CD14-positive monocyte (primary cell): ENCODE measurements around the gene SERPINA3. TPM values are rescaled to one million over a fixed set of nuclear protein-coding genes. Genes with fewer than 3 reads are reported as not detected.

Source experiments
- DNase-seq, 3 donors: peaks; one replicate each; pipeline ENCODE4 v3.0.0-alpha.2; 2011 to 2022
- H2AFZ ChIP-seq: 2 replicates; pipeline ENCODE4 v1.6.0; 2012; ENCODE audit warnings: mild to moderate bottlenecking, low read depth, low read length, inconsistent platforms; ENCODE audit not compliant: insufficient read depth, poor library complexity, severe bottlenecking
- H3K27ac ChIP-seq, 2 donors: 1 replicate in 1 of 2; 2 replicates in 1 of 2; pipeline ENCODE4 v1.5.1; 2012 to 2013; ENCODE audit warnings: low read length in 2 of 2, control low read depth in 1 of 2, inconsistent platforms in 1 of 2, low read depth in 1 of 2, mild to moderate bottlenecking in 1 of 2
- H3K27me3 ChIP-seq, 2 donors: one replicate each; pipeline versions ENCODE4 v1.6.0 to v1.6.1; 2011 to 2013; ENCODE audit warnings: low read length in 2 of 2; ENCODE audit not compliant: control insufficient read depth in 2 of 2, insufficient read depth in 2 of 2
- H3K36me3 ChIP-seq, 2 donors: replicated peaks in 1 of 2; 1 replicate in 1 of 2; 2 replicates in 1 of 2; pipeline versions ENCODE4 v1.5.1 to v1.6.1; 2012 to 2013; ENCODE audit warnings: low read length in 2 of 2, control low read depth in 1 of 2, inconsistent platforms in 1 of 2, mild to moderate bottlenecking in 1 of 2; ENCODE audit not compliant: insufficient read depth in 2 of 2, control insufficient read depth in 1 of 2
- H3K4me1 ChIP-seq, 2 donors: 1 replicate in 1 of 2; 2 replicates in 1 of 2; pipeline versions ENCODE4 v1.5.1 to v1.6.1; 2012 to 2013; ENCODE audit warnings: low read length in 2 of 2, control low read depth in 1 of 2, inconsistent platforms in 1 of 2, mild to moderate bottlenecking in 1 of 2, moderate library complexity in 1 of 2; ENCODE audit not compliant: insufficient read depth in 2 of 2, control insufficient read depth in 1 of 2
- H3K4me2 ChIP-seq: replicated peaks from 2 replicates; pipeline ENCODE3; 2012; ENCODE audit warnings: low read length, moderate library complexity, mild to moderate bottlenecking; ENCODE audit not compliant: poor library complexity, severe bottlenecking; ENCODE audit errors: extremely low read depth
- H3K4me3 ChIP-seq, 3 experiments: fragments of 200-600 bp in 1 of 3; sonication (generic) in 1 of 3; replicated peaks in 1 of 3; 1 replicate in 2 of 3; 2 replicates in 1 of 3; pipeline ENCODE4 v1.5.1; 2011 to 2013; ENCODE audit warnings: low read length in 3 of 3, mild to moderate bottlenecking in 3 of 3, control low read depth in 2 of 3, low read depth in 2 of 3, inconsistent platforms in 1 of 3, moderate library complexity in 1 of 3
- H3K79me2 ChIP-seq: 2 replicates; pipeline ENCODE4 v1.6.0; 2012; ENCODE audit warnings: mild to moderate bottlenecking, control low read depth, inconsistent platforms, low read length, moderate library complexity; ENCODE audit not compliant: insufficient read depth
- H3K9ac ChIP-seq: 2 replicates; pipeline ENCODE4 v1.6.0; 2017; ENCODE audit warnings: low read length, mild to moderate bottlenecking; ENCODE audit not compliant: insufficient read depth, poor library complexity, severe bottlenecking
- H3K9me3 ChIP-seq, 2 donors: replicated peaks in 1 of 2; 1 replicate in 1 of 2; 2 replicates in 1 of 2; pipeline versions ENCODE4 v1.5.1 to v1.6.1; 2012 to 2013; ENCODE audit warnings: low read length in 2 of 2, control low read depth in 1 of 2; ENCODE audit not compliant: control insufficient read depth in 1 of 2, insufficient read depth in 1 of 2
- H4K20me1 ChIP-seq: 2 replicates; pipeline ENCODE4 v1.6.0; 2012; ENCODE audit warnings: mild to moderate bottlenecking, low read length, control low read depth, moderate library complexity; ENCODE audit not compliant: insufficient read depth
- H3K27ac Mint-ChIP-seq, 7 donors: one replicate each; pipeline ENCODE4 v1.8.0; 2020; ENCODE audit warnings: mild to moderate bottlenecking in 7 of 7, mixed read lengths in 7 of 7, moderate library complexity in 6 of 7, inconsistent platforms in 2 of 7
- H3K27me3 Mint-ChIP-seq, 3 donors: one replicate each; pipeline ENCODE4 v1.8.0; 2021 to 2022; ENCODE audit warnings: low read depth in 3 of 3, mild to moderate bottlenecking in 3 of 3, mixed read lengths in 3 of 3, moderate library complexity in 3 of 3, inconsistent platforms in 1 of 3
- H3K36me3 Mint-ChIP-seq, 2 donors: one replicate each; pipeline ENCODE4 v1.8.0; 2020; ENCODE audit warnings: mixed read lengths in 2 of 2, inconsistent platforms in 1 of 2, mild to moderate bottlenecking in 1 of 2
- H3K4me1 Mint-ChIP-seq: one replicate; pipeline ENCODE4 v1.8.0; 2020; ENCODE audit warnings: mild to moderate bottlenecking, mixed read lengths
- H3K4me3 Mint-ChIP-seq, 2 donors: one replicate each; pipeline ENCODE4 v1.8.0; 2020; ENCODE audit warnings: mild to moderate bottlenecking in 2 of 2, mixed read lengths in 2 of 2, moderate library complexity in 1 of 2
- H3K9me3 Mint-ChIP-seq, 7 donors: one replicate each; pipeline ENCODE4 v1.8.0; 2020 to 2022; ENCODE audit warnings: mixed read lengths in 7 of 7, mild to moderate bottlenecking in 6 of 7, moderate library complexity in 6 of 7, inconsistent platforms in 2 of 7
- WGBS: methylation state at CpG from one replicate; pipeline ENCODE4 v1.1.5; 2013; ENCODE audit warnings: missing lambda C conversion rate; ENCODE audit not compliant: insufficient coverage; 5-methylcytosine and 5-hydroxymethylcytosine counted together
- intact Hi-C, 2 donors: fragments of 100-400 bp; cut with micrococcal nuclease; formaldehyde crosslinking; loops; one replicate each; pipeline versions ENCODE4 v1.15.0 to v1.15.1; 2023
- polyA plus RNA-seq, 3 donors: library from polyadenylated mRNA; depleted of rRNA in 1 of 3; unstranded in 2 of 3; stranded (reverse) in 1 of 3; fragments of 300-500 nt in 2 of 3; fragments of >200 nt in 1 of 3; fragmentation: Illumina TruSeq in 2 of 3; gene quantifications; 1 replicate in 2 of 3; 2 replicates in 1 of 3; pipeline ENCODE4 v1.2.3, GENCODE V29; 2012 to 2021
- TF ChIP-seq, protein P1 (sequence below): fragments of 200-600 bp; IDR thresholded peaks from one replicate; pipeline ENCODE4 v1.8.0; 2022; ENCODE audit warnings: antibody characterized with exemption, mild to moderate bottlenecking

The SERPINA3 gene
- polyA plus RNA-seq, 3 donors = not detected

DNA sequence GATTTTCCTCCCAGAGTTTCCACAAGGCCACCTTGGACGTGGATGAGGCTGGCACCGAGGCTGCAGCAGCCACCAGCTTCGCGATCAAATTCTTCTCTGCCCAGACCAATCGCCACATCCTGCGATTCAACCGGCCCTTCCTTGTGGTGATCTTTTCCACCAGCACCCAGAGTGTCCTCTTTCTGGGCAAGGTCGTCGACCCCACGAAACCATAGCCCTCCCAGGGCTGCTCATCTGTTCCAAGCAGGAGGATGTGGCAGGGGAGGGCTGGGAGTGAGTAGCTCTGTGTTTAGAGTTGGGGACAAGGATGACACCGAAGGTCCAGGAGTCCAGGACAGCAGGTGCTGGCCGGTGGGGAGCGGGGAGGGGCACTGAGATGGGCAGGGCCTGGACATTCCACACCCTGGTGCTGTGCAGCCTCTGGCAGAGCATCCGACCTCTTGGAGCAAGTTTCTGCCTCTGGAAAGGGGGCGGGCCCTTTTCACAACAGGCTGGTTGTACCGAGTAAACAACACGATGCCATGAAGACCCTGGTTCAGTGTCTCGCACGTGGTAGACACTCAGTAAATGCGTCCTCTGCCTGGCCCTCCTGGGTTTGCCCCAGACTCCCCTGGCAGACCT, 42.7 kb upstream of the SERPINA3 start:
- TF ChIP-seq, protein P1, sequence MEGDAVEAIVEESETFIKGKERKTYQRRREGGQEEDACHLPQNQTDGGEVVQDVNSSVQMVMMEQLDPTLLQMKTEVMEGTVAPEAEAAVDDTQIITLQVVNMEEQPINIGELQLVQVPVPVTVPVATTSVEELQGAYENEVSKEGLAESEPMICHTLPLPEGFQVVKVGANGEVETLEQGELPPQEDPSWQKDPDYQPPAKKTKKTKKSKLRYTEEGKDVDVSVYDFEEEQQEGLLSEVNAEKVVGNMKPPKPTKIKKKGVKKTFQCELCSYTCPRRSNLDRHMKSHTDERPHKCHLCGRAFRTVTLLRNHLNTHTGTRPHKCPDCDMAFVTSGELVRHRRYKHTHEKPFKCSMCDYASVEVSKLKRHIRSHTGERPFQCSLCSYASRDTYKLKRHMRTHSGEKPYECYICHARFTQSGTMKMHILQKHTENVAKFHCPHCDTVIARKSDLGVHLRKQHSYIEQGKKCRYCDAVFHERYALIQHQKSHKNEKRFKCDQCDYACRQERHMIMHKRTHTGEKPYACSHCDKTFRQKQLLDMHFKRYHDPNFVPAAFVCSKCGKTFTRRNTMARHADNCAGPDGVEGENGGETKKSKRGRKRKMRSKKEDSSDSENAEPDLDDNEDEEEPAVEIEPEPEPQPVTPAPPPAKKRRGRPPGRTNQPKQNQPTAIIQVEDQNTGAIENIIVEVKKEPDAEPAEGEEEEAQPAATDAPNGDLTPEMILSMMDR = no peak
- Histone ChIP-seq H3K4me2 (no peak overlapping the region), H3K36me3 (no peaks in the 10 kb centered on the region), H3K79me2 (no peaks in the 10 kb centered on the region), H3K27me3 (no peaks in the 10 kb centered on the region), H3K9ac (no peak overlapping the region), H4K20me1 (no peaks in the 10 kb centered on the region), H3K4me3 (no peak overlapping the region), H2AFZ (no peak overlapping the region), H3K9me3 (no peaks in the 10 kb centered on the region), H3K4me1 (no peaks in the 10 kb centered on the region), H3K27ac (no peak overlapping the region)
- H3K27me3 Mint-ChIP-seq = peaks cover 0 to 7% (median 6%) of the 10 kb centered on the region in 3 donors
- H3K4me1 Mint-ChIP-seq = no peaks in the 10 kb centered on the region
- intact Hi-C loops = no loop called here
- WGBS = 95% methylated on average over 20 of the region's 20 CpGs
- no peak for DNase-seq
- H3K4me3 Mint-ChIP-seq = no peak overlapping the region
- H3K36me3 Mint-ChIP-seq = no peaks in the 10 kb centered on the region
- peaks cover 0 to 11% (median 2%) of the 10 kb centered on the region in 7 donors for H3K9me3 Mint-ChIP-seq
- H3K27ac Mint-ChIP-seq = no peak overlapping the region

DNA sequence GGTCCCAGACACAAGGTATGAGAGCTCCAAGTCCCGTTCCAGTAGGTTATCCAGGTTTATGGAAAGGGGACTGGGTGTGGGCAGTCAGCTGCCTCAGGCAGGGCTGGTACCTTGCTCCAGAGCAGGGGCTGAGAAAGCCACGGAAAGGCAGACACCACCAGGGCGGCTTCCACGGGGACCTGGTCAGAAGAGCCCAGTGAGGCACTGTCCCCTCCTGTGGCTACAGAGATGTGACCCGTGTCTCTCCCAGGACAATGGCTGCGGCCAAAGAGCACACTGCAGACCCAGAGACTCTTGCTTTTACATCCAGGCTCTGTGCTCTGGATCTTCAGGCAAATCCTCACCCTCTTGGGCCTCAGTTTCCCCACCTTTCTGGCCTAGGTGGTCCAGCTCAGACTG, 42.2 kb upstream of the SERPINA3 start:
- H3K4me1 ChIP-seq = no peaks in the 10 kb centered on the region
- 97% methylated on average over 5 of the region's 6 CpGs for WGBS
- H3K27me3 Mint-ChIP-seq = peaks cover 0 to 7% (median 6%) of the 10 kb centered on the region in 3 donors
- H3K27ac Mint-ChIP-seq = no peak overlapping the region
- intact Hi-C loops = no loop called here
- DNase-seq = no peak
- H3K9me3 Mint-ChIP-seq = peaks cover 0 to 11% (median 2%) of the 10 kb centered on the region in 7 donors
- no peak overlapping the region for H3K9ac ChIP-seq
- H3K79me2 ChIP-seq = no peaks in the 10 kb centered on the region
- no peaks in the 10 kb centered on the region for H3K27me3 ChIP-seq
- H3K4me3 Mint-ChIP-seq = no peak overlapping the region
- H3K4me3 ChIP-seq = no peak overlapping the region
- no peaks in the 10 kb centered on the region for H3K4me1 Mint-ChIP-seq
- H3K9me3 ChIP-seq = no peaks in the 10 kb centered on the region
- H3K27ac ChIP-seq = no peak overlapping the region
- no peak overlapping the region for H3K4me2 ChIP-seq
- no peaks in the 10 kb centered on the region for H3K36me3 Mint-ChIP-seq
- TF ChIP-seq, protein P1 = no peak
- no peaks in the 10 kb centered on the region for H3K36me3 ChIP-seq
- H2AFZ ChIP-seq = no peak overlapping the region
- H4K20me1 ChIP-seq = no peaks in the 10 kb centered on the region
